Ramos (cell line): Measurements from ENCODE around the gene ABCA7.

ENCODE experiments used
- in situ Hi-C: fragments of 300-500 bp; cut with MboI; formaldehyde crosslinking; loops from one replicate; pipeline ENCODE4 v1.14.3; 2022; ENCODE audit warnings: low sequenced_read_pairs; ENCODE audit not compliant: unreplicated experiment

Gene ABCA7

DNA sequence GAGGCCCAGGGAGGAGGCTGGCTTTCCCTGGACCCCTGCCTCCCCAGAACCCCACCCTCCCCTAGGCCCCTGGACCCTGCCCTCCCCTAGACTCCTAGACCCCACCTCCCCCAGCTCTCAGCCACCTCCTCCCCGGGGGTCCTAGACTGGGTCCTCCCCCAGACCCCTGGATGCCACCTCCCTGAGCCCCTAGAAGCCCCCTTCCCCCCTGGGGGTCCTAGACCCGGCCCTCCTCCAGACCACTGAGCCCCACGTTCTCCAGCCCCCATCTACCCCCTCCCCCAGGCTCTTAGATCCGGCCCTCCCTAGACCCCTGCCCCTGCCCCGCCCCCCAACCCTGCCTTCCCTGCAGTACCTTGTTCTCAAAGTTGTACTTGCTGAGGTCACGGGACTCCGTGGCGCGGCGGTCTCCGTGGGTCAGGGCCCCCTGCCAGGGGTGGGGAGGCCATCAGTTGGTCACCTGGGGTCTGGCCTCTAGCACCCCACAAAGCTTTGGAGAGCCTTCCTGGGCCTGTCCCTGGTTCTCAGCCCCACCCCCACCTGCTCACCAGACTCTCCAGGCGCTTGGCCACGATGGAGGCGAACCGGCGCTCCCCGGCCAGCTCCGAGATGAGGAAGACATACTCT is 71.8 kb downstream of the ABCA7 start:
- in situ Hi-C loops = no loop called here

- in situ Hi-C loops = no loop called here
Observed at GRCh38 chr19:1112268-1113029, 72.5 kb downstream of the ABCA7 start.

DNA sequence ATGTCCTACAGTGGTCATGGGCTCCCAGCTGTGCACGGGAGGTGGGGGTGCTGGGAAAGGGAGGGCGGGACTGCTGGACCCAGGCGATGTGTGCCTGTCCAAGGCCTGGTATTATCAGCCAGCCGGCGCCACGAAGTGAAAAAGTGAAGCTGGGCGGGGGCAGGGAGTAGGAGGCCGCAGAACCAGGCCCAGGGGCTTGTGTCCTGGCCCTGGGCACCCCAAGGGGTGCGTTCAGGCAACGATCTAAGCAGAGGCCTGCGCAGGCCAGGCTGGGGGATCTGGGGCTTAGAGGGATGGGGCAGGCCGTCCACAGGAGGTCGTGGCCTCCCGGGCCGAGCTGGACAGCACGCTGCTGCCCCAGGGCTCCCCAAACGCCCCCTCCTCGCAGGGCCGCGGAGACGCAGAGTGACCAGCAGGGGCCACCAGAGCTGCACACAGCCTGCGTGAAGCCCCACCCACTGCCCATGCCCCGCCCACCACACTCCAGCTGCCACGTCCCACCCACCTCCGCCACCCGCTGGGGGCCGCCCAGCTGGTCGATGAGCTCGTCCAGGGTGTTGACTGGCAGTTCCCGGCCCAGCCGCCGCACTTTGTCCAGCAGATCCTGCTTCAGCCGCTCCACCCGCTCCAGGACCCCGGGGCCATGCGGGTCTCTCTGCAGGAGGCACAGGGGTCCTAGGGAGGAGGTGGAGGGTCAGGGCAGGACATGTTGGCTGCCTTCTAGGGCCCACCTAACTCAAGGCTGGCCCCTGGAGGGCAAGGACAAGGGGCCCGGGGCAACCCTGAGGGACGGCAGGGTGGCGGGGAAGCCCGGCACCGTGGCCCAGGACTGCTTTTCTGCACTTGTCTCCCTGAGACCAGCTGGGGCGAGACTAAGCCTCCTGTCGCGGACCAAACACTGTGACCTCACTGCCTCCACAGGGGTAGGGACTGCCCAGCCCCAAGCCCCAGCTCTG is 73.4 kb downstream of the ABCA7 start:
- in situ Hi-C loops = no loop called here

GRCh38 chr19:1113986-1114483 is 74.1 kb downstream of the ABCA7 start:
- in situ Hi-C loops = no loop called here

DNA sequence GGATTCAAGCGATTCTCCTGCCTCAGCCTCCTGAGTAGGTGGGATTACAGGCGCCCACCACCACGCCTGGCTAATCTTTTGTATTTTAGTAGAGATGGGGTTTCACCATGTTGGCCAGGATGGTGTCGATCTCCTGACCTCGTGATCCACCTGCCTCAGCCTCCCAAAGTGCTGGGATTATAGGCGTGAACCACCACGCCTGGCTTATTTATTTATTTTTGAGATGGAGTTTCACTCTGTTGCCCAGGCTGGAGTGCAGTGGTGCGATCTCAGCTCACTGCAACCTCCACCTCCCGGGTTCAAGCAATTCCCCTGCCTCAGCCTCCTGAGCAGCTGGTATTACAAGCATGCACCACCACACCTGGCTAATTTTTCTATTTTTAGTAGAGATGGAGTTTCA is 74.8 kb downstream of the ABCA7 start:
- in situ Hi-C loops = loop anchor here (5.0 kb wide), 1 partner anchor 78 kb away; no protein-coding TSS in a partner anchor
